ENCODE results near the gene TBX15.

GRCh38 chr1:119004129-119004527 is 16.0 kb upstream of the TBX15 start:
- TF ChIP-seq CTCF (IDR thresholded peaks at IDR 0.05; ENCODE audit: insufficient read depth, low read depth, low read length), result no peak
- TF ChIP-seq EZH2 (IDR thresholded peaks at IDR 0.05; ENCODE audit: insufficient read depth, low read length), result no peak

Data from astrocyte (in vitro differentiated cells and primary cell).